Measurements from ENCODE around the gene STARD3NL.

Gene STARD3NL

GRCh38 chr7:38187794-38188440 is 9.9 kb downstream of the STARD3NL start:
- Histone ChIP-seq H3K4me1 (ENCODE audit: insufficient read depth, low read length) (no peaks in the 10 kb centered on the region), H2AFZ (ENCODE audit: low read depth, low read length) (no peak overlapping the region), H3K27ac (ENCODE audit: low read length) (no peak overlapping the region), H3K4me2 (ENCODE audit: insufficient read depth, low read length) (no peak overlapping the region), H3K9ac (ENCODE audit: low read depth, low read length) (no peak overlapping the region), H3K9me3 (ENCODE audit: insufficient read depth, low read length, severe bottlenecking) (no peaks in the 10 kb centered on the region), H3K4me3 (ENCODE audit: low read depth in 1 of 2, low read length in 2 of 2) (no peak overlapping the region), H4K20me1 (ENCODE audit: insufficient read depth, low read length) (peaks cover 32% of the 10 kb centered on the region), H3K36me3 (ENCODE audit: insufficient read depth, low read length) (no peaks in the 10 kb centered on the region), H3K79me2 (ENCODE audit: insufficient read depth, low read length) (peaks cover 96% of the 10 kb centered on the region), H3K27me3 (ENCODE audit: insufficient read depth, low read length, poor library complexity) (no peaks in the 10 kb centered on the region)
- no peak for ATAC-seq (ENCODE audit: insufficient read depth, low read depth)
- TF ChIP-seq CTCF (IDR thresholded peaks at IDR 0.05; ENCODE audit: borderline replicate concordance, extremely low read depth, low read length, poor library complexity, severe bottlenecking): no peak
- TF ChIP-seq EZH2 (IDR thresholded peaks at IDR 0.05; ENCODE audit: borderline replicate concordance, low read depth, low read length, severe bottlenecking): no peak
- no peak for DNase-seq

- Histone ChIP-seq H2AFZ (ENCODE audit: low read depth, low read length) (no peak overlapping the region), H3K27ac (ENCODE audit: low read length) (no peak overlapping the region), H3K27me3 (ENCODE audit: insufficient read depth, low read length, poor library complexity) (no peaks in the 10 kb centered on the region), H4K20me1 (ENCODE audit: insufficient read depth, low read length) (peaks cover 26% of the 10 kb centered on the region), H3K79me2 (ENCODE audit: insufficient read depth, low read length) (peaks cover 94% of the 10 kb centered on the region), H3K4me3 (ENCODE audit: low read depth in 1 of 2, low read length in 2 of 2) (no peak overlapping the region), H3K36me3 (ENCODE audit: insufficient read depth, low read length) (no peaks in the 10 kb centered on the region), H3K4me1 (ENCODE audit: insufficient read depth, low read length) (no peaks in the 10 kb centered on the region), H3K4me2 (ENCODE audit: insufficient read depth, low read length) (no peak overlapping the region), H3K9me3 (ENCODE audit: insufficient read depth, low read length, severe bottlenecking) (no peaks in the 10 kb centered on the region), H3K9ac (ENCODE audit: low read depth, low read length) (no peak overlapping the region)
- ATAC-seq (ENCODE audit: insufficient read depth, low read depth): no peak
- TF ChIP-seq CTCF (IDR thresholded peaks at IDR 0.05; ENCODE audit: borderline replicate concordance, extremely low read depth, low read length, poor library complexity, severe bottlenecking) (no peak), EZH2 (IDR thresholded peaks at IDR 0.05; ENCODE audit: borderline replicate concordance, low read depth, low read length, severe bottlenecking) (no peak)
- no peak for DNase-seq
These were observed 11.3 kb downstream of the STARD3NL start for GRCh38 chr7:38189231-38189938.

GRCh38 chr7:38190011-38190410 is 12.0 kb downstream of the STARD3NL start:
- H3K9ac ChIP-seq (ENCODE audit: low read depth, low read length): no peak overlapping the region
- H4K20me1 ChIP-seq (ENCODE audit: insufficient read depth, low read length): peaks cover 25% of the 10 kb centered on the region
- H3K36me3 ChIP-seq (ENCODE audit: insufficient read depth, low read length): no peaks in the 10 kb centered on the region
- H3K9me3 ChIP-seq (ENCODE audit: insufficient read depth, low read length, severe bottlenecking): no peaks in the 10 kb centered on the region
- DNase-seq (no peak), ATAC-seq (ENCODE audit: insufficient read depth, low read depth) (no peak)
- H3K4me3 ChIP-seq (ENCODE audit: low read depth in 1 of 2, low read length in 2 of 2): no peak overlapping the region
- peaks cover 94% of the 10 kb centered on the region for H3K79me2 ChIP-seq (ENCODE audit: insufficient read depth, low read length)
- no peaks in the 10 kb centered on the region for H3K4me1 ChIP-seq (ENCODE audit: insufficient read depth, low read length)
- H3K4me2 ChIP-seq (ENCODE audit: insufficient read depth, low read length): no peak overlapping the region
- TF ChIP-seq EZH2 (IDR thresholded peaks at IDR 0.05; ENCODE audit: borderline replicate concordance, low read depth, low read length, severe bottlenecking): no peak
- H3K27ac ChIP-seq (ENCODE audit: low read length): no peak overlapping the region
- H3K27me3 ChIP-seq (ENCODE audit: insufficient read depth, low read length, poor library complexity): no peaks in the 10 kb centered on the region
- H2AFZ ChIP-seq (ENCODE audit: low read depth, low read length): no peak overlapping the region

- Histone ChIP-seq H3K4me3 (ENCODE audit: low read depth in 1 of 2, low read length in 2 of 2) (no peak overlapping the region), H4K20me1 (ENCODE audit: insufficient read depth, low read length) (peaks cover 22% of the 10 kb centered on the region; the same call in 1 of the 2 replicates), H3K9ac (ENCODE audit: low read depth, low read length) (no peak overlapping the region), H3K4me1 (ENCODE audit: insufficient read depth, low read length) (peaks cover 10% of the 10 kb centered on the region), H3K9me3 (ENCODE audit: insufficient read depth, low read length, severe bottlenecking) (no peaks in the 10 kb centered on the region), H3K36me3 (ENCODE audit: insufficient read depth, low read length) (no peaks in the 10 kb centered on the region), H2AFZ (ENCODE audit: low read depth, low read length) (no peak overlapping the region), H3K4me2 (ENCODE audit: insufficient read depth, low read length) (no peak overlapping the region), H3K27ac (ENCODE audit: low read length) (no peak overlapping the region), H3K27me3 (ENCODE audit: insufficient read depth, low read length, poor library complexity) (no peaks in the 10 kb centered on the region), H3K79me2 (ENCODE audit: insufficient read depth, low read length) (peaks cover 91% of the 10 kb centered on the region)
- DNase-seq (no peak), ATAC-seq (ENCODE audit: insufficient read depth, low read depth) (no peak)
- no peak for TF ChIP-seq CTCF (IDR thresholded peaks at IDR 0.05; ENCODE audit: borderline replicate concordance, extremely low read depth, low read length, poor library complexity, severe bottlenecking)
- TF ChIP-seq EZH2 (IDR thresholded peaks at IDR 0.05; ENCODE audit: borderline replicate concordance, low read depth, low read length, severe bottlenecking): no peak
These were observed 13.7 kb downstream of the STARD3NL start for GRCh38 chr7:38191791-38192190.
